WTC11 (cell line): Measurements from ENCODE around the gene CD22. TPM values are rescaled to one million over a fixed set of nuclear protein-coding genes. Genes with fewer than 3 reads are reported as not detected.

ENCODE experiments used
- ATAC-seq: fragments of 200-7000 bp; cut with Tn5 transposase; 2 replicates; pipeline ENCODE4 v1.10.0; 2021; ENCODE audit warnings: mild to moderate bottlenecking, moderate library complexity
- CTCF ChIA-PET: fragments of 300-600 bp; sonication (Branson Sonifier 250); formaldehyde crosslinking; loops from one replicate; lab custom pipeline; 2021; ENCODE audit warnings: antibody characterized with exemption; lab: Charles Lee
- POLR2A ChIA-PET: fragments of 350-600 bp; sonication (Branson Sonifier 250); formaldehyde crosslinking; loops from one replicate; lab custom pipeline; 2021; ENCODE audit warnings: antibody characterized with exemption; lab: Charles Lee
- DNase-seq: peaks from one replicate; pipeline ENCODE4 v3.0.0; 2021; ENCODE audit warnings: low spot score
- H3K27ac Mint-ChIP-seq: 2 replicates; pipeline ENCODE4 v1.8.0; 2021; ENCODE audit warnings: mixed read lengths
- H3K27me3 Mint-ChIP-seq: 2 replicates; pipeline ENCODE4 v1.8.0; 2021; ENCODE audit warnings: low read depth, mild to moderate bottlenecking, moderate library complexity, mixed read lengths
- H3K36me3 Mint-ChIP-seq: 2 replicates; pipeline ENCODE4 v1.8.0; 2021; ENCODE audit warnings: mixed read lengths
- H3K4me1 Mint-ChIP-seq: 2 replicates; pipeline ENCODE4 v1.8.0; 2022; ENCODE audit warnings: mixed read lengths
- H3K4me3 Mint-ChIP-seq: 2 replicates; pipeline ENCODE4 v1.8.0; 2021; ENCODE audit warnings: mild to moderate bottlenecking, moderate library complexity, mixed read lengths
- H3K9me3 Mint-ChIP-seq: 2 replicates; pipeline ENCODE4 v1.8.0; 2021; ENCODE audit warnings: mixed read lengths
- AFF4 ChIP-seq: sonication (generic); formaldehyde crosslinking; IDR thresholded peaks from 2 replicates; pipeline ENCODE4 v1.8.1; 2023; ENCODE audit warnings: mild to moderate bottlenecking, missing genetic modification reagents, borderline replicate concordance
- ATF6 ChIP-seq: sonication (generic); formaldehyde crosslinking; IDR thresholded peaks from 2 replicates; pipeline ENCODE4 v1.8.1; 2023; ENCODE audit warnings: mild to moderate bottlenecking, missing genetic modification reagents
- CDX4 ChIP-seq: fragments of 250-450 bp; sonication (Bioruptor Pico); IDR thresholded peaks from 2 replicates; pipeline ENCODE4 v1.9.0; 2021; ENCODE audit warnings: moderate library complexity, mild to moderate bottlenecking, inconsistent platforms, borderline replicate concordance
- CREM ChIP-seq: sonication (generic); formaldehyde crosslinking; IDR thresholded peaks from 2 replicates; pipeline ENCODE4 v1.8.1; 2022; ENCODE audit warnings: mild to moderate bottlenecking, missing genetic modification reagents, moderate library complexity
- ERG ChIP-seq: fragments of 250-450 bp; sonication (Bioruptor Pico); IDR thresholded peaks from 2 replicates; pipeline ENCODE4 v1.8.0; 2021; ENCODE audit warnings: mild to moderate bottlenecking
- ETV6 ChIP-seq: sonication (generic); formaldehyde crosslinking; IDR thresholded peaks from 2 replicates; pipeline ENCODE4 v1.8.1; 2022; ENCODE audit warnings: mild to moderate bottlenecking, missing genetic modification reagents
- FOXK1 ChIP-seq: sonication (generic); formaldehyde crosslinking; IDR thresholded peaks from 2 replicates; pipeline ENCODE4 v1.8.0; 2022; ENCODE audit warnings: mild to moderate bottlenecking, moderate library complexity, missing genetic modification reagents
- GTF2I ChIP-seq: fragments of 250-450 bp; sonication (Bioruptor Pico); conservative IDR thresholded peaks from 2 replicates; pipeline ENCODE4 v1.4.0; 2021; ENCODE audit warnings: mild to moderate bottlenecking
- IRF1 ChIP-seq: sonication (generic); formaldehyde crosslinking; IDR thresholded peaks from 2 replicates; pipeline ENCODE4 v1.8.0; 2023; ENCODE audit warnings: missing genetic modification reagents
- IRF2 ChIP-seq: sonication (generic); formaldehyde crosslinking; IDR thresholded peaks from 2 replicates; pipeline ENCODE4 v1.8.0; 2022; ENCODE audit warnings: low read depth, missing genetic modification reagents, borderline replicate concordance
- JAZF1 ChIP-seq: fragments of 250-450 bp; sonication (Bioruptor Pico); IDR thresholded peaks from 2 replicates; pipeline ENCODE4 v1.9.0; 2021; ENCODE audit warnings: moderate library complexity, mild to moderate bottlenecking, inconsistent platforms
- MAX ChIP-seq: sonication (generic); formaldehyde crosslinking; IDR thresholded peaks from 2 replicates; pipeline ENCODE4 v1.8.0; 2022; ENCODE audit warnings: mild to moderate bottlenecking, missing genetic modification reagents
- NFATC4 ChIP-seq: fragments of 250-450 bp; sonication (Bioruptor Pico); IDR thresholded peaks from 2 replicates; pipeline ENCODE4 v1.9.0; 2021; ENCODE audit warnings: mild to moderate bottlenecking
- NR1H2 ChIP-seq: sonication (generic); formaldehyde crosslinking; IDR thresholded peaks from 2 replicates; pipeline ENCODE4 v1.9.0; 2021; ENCODE audit warnings: mild to moderate bottlenecking, moderate library complexity, missing genetic modification reagents
- PRRX2 ChIP-seq: fragments of 250-450 bp; sonication (Bioruptor Pico); IDR thresholded peaks from 2 replicates; pipeline ENCODE4 v1.8.0; 2021; ENCODE audit warnings: mild to moderate bottlenecking
- RELA ChIP-seq: sonication (generic); formaldehyde crosslinking; IDR thresholded peaks from 2 replicates; pipeline ENCODE4 v1.8.1; 2022; ENCODE audit warnings: missing genetic modification reagents, mild to moderate bottlenecking, borderline replicate concordance
- RORB ChIP-seq: fragments of 250-450 bp; sonication (Bioruptor Pico); IDR thresholded peaks from 2 replicates; pipeline ENCODE4 v1.9.0; 2021; ENCODE audit warnings: mild to moderate bottlenecking
- SOX15 ChIP-seq: fragments of 250-450 bp; sonication (Bioruptor Pico); IDR thresholded peaks from 2 replicates; pipeline ENCODE4 v1.9.0; 2021; ENCODE audit warnings: mild to moderate bottlenecking
- SP1 ChIP-seq: sonication (generic); formaldehyde crosslinking; conservative IDR thresholded peaks from 2 replicates; pipeline ENCODE4 v1.8.1; 2022; ENCODE audit warnings: missing genetic modification reagents
- ZBTB21 ChIP-seq: sonication (generic); formaldehyde crosslinking; IDR thresholded peaks from 2 replicates; pipeline ENCODE4 v1.8.1; 2023; ENCODE audit warnings: mild to moderate bottlenecking, missing genetic modification reagents, borderline replicate concordance
- ZMAT4 ChIP-seq: fragments of 250-450 bp; sonication (Bioruptor Pico); IDR thresholded peaks from 2 replicates; pipeline ENCODE4 v1.9.0; 2021; ENCODE audit warnings: mild to moderate bottlenecking
- ZNF219 ChIP-seq: sonication (generic); formaldehyde crosslinking; IDR thresholded peaks from 2 replicates; pipeline ENCODE4 v1.8.0; 2023; ENCODE audit warnings: missing genetic modification reagents, mild to moderate bottlenecking, borderline replicate concordance
- ZNF232 ChIP-seq: sonication (generic); formaldehyde crosslinking; IDR thresholded peaks from 2 replicates; pipeline ENCODE4 v1.8.0; 2022; ENCODE audit warnings: mild to moderate bottlenecking, missing genetic modification reagents
- total RNA-seq: library from RNA; stranded (reverse); gene quantifications from 3 replicates; pipeline ENCODE4 v1.2.3, GENCODE V29; 2021

Gene CD22
- total RNA-seq, 1 experiment from 2014 or later = 0.28 TPM

- TF ChIP-seq ATF6 (CRISPR knock-in tag) = no peak
- TF ChIP-seq, all 79 proteins: peak for 0
Observed at GRCh38 chr19:35290381-35291127, 38.4 kb upstream of the CD22 start (continued).

GRCh38 chr19:35291259-35291658, 37.7 kb upstream of the CD22 start:
- no peak overlapping the region for H3K27ac Mint-ChIP-seq
- TF ChIP-seq ZNF232 (CRISPR knock-in tag) (no peak), ERG (CRISPR knock-in tag) (no peak), FOXK1 (no peak), PRRX2 (CRISPR knock-in tag) (no peak), ETV6 (no peak), IRF2 (CRISPR knock-in tag) (no peak)
- no peak overlapping the region for H3K4me3 Mint-ChIP-seq
- no peaks in the 10 kb centered on the region for H3K36me3 Mint-ChIP-seq
- no peaks in the 10 kb centered on the region; the same call in 1 of the 2 replicates for H3K27me3 Mint-ChIP-seq
- DNase-seq (no peak), ATAC-seq (no peak)
- ChIA-PET POLR2A (no interaction called here), CTCF (interaction anchor here (0.9 to 1.1 kb wide), 3 partner anchors 21 to 236 kb away, joined by 3 to 4 read pairs (median 3); no protein-coding TSS in a partner anchor)
- peaks cover 14% of the 10 kb centered on the region for H3K4me1 Mint-ChIP-seq
- H3K9me3 Mint-ChIP-seq = no peaks in the 10 kb centered on the region

GRCh38 chr19:35291916-35292315, 37.1 kb upstream of the CD22 start, which contains the start of gene MAG:
Gene MAG (plus strand): TSS chr19:35292161. CDS start chr19:35295409, 3,248 bp downstream.
- DNase-seq = no peak
- Mint-ChIP-seq H3K4me1 (peaks cover 14% of the 10 kb centered on the region), H3K27me3 (no peaks in the 10 kb centered on the region; the same call in 1 of the 2 replicates)
- POLR2A ChIA-PET = no interaction called here
- no peak for TF ChIP-seq AFF4 (CRISPR knock-in tag)
- no peak for TF ChIP-seq SOX15 (CRISPR knock-in tag)
- TF ChIP-seq CDX4 (CRISPR knock-in tag) = no peak
- no peak for TF ChIP-seq SP1
- TF ChIP-seq ZMAT4 (CRISPR knock-in tag) = no peak
- TF ChIP-seq PRRX2 (CRISPR knock-in tag) = no peak
- TF ChIP-seq CREM (CRISPR knock-in tag) = no peak
- TF ChIP-seq RELA = no peak
- TF ChIP-seq NR1H2 (CRISPR knock-in tag) = no peak
- no peak for TF ChIP-seq ERG (CRISPR knock-in tag)
- TF ChIP-seq RORB (CRISPR knock-in tag) = no peak
- TF ChIP-seq NFATC4 (CRISPR knock-in tag) = no peak
- TF ChIP-seq ZNF219 = no peak
- TF ChIP-seq JAZF1 (CRISPR knock-in tag) = no peak
- TF ChIP-seq IRF1 (CRISPR knock-in tag) = no peak
- TF ChIP-seq ZBTB21 (CRISPR knock-in tag) = no peak
- TF ChIP-seq MAX (CRISPR knock-in tag) = no peak
- TF ChIP-seq GTF2I (CRISPR knock-in tag) = no peak
- TF ChIP-seq, all 79 proteins: peak for 0
- Mint-ChIP-seq H3K36me3 (no peaks in the 10 kb centered on the region), H3K27ac (peak within 1 kb of the TSS; percentile 16; the same call in 1 of the 2 replicates), H3K4me3 (no peak within 1 kb of the TSS), H3K9me3 (no peaks in the 10 kb centered on the region)
- ATAC-seq = no peak
- CTCF ChIA-PET = interaction anchor here (1.0 to 1.1 kb wide), 2 partner anchors 22 to 61 kb away, joined by 3 to 4 read pairs; no protein-coding TSS in a partner anchor
